Hematopoietic multipotent progenitor cell (in vitro differentiated cells): ENCODE measurements around the gene STOM. TPM values are rescaled to one million over a fixed set of nuclear protein-coding genes. Genes with fewer than 3 reads are reported as not detected.

Experiments used
- DNase-seq, 3 donors: peaks; one replicate each; pipeline ENCODE4 v3.0.0-alpha.2; 2011 to 2015; ENCODE audit warnings: low read depth in 2 of 3, low spot score in 2 of 3
- total RNA-seq: library from RNA; depleted of rRNA; stranded (reverse); fragments of >200 nt; gene quantifications from one replicate; pipeline ENCODE4 v1.2.3, GENCODE V29; 2012

The STOM gene
- total RNA-seq, 1 donor, result 88.3 TPM

DNA sequence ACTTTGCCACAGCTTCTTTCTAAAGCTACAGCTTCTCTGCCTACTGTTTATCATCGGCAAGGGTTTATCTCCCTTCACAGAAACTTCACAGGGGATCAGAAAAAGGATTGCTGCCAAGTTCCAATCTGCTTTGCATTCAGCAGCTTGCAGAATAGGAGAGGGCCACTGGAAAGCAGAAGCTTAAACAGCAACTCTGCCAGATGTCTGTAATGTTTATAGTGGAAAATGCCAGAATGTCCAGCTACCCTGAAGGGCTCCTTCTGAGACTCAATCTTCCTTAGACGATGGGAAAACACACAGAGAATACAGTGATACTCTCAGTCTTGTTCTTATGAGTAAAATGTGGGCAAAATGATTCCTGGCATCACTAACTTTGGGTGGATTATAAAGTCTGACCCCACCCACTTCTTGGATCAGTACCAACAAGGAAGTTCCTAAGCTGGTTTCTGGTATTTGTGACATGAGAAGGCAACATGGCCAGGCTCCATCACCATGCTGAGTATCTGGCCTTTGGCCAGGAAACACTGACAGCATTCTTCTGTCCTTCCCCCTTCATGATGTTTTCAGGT, 19.0 kb downstream of the STOM start:
- DNase-seq, result peak in 2 of 3 donors; percentile 63 to 92

DNA sequence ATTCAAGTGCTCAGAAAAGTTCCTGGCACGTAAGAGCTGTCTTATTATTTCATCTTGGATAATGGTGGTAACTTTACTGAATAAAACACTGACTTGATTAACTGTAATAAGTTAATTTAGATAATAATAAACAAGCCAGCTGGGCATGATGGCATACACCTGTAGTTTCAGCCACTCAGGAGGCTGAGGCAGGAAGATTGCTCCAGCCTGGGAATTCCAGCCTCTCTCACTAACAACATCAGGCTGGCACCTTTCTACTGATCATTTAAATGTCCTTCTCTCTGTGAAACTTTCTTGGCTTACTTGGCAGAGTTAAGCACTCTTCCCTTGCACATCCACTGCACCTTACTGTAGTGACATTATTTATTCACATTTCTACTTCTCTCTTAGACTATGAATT, 20.0 kb downstream of the STOM start:
- no peak for DNase-seq

DNA sequence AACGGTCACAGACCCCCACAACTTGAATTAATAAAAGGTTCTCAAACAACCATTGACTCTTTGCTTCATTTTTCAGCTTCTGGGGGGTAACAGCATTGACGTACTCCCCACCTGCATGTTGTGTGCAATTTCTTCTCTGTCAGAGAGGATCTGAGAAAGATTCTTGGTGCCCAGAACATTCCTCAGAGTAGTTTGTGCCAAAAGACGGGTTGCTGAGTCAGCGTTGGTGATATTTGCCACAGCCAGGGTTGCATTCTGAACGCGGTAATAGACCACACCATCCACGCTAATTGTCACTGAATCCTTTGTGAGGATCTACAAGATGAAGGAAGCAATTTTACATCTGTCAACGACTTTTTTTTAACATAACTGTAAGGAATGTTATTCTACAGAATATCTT, 21.0 kb downstream of the STOM start:
- no peak for DNase-seq

DNA sequence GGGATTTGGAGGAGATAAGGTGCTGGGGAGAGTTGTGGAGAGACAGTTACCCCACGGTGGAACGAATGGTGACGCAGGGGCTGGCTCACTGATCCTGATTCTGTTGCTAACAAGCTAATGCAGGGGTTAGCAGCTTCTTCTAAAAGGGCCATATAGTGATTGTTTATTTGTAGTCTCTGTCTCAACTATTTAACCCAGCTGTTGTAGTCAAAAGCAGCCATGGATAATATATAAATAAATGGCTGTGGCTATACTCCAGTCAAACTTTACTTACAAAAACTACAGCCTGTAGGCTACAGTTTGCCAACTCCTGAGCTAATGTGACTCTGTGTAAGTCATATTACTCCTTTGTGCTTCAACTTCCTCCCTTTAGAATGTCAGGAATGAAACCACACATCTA, 21.8 kb downstream of the STOM start:
- DNase-seq, result no peak

DNA sequence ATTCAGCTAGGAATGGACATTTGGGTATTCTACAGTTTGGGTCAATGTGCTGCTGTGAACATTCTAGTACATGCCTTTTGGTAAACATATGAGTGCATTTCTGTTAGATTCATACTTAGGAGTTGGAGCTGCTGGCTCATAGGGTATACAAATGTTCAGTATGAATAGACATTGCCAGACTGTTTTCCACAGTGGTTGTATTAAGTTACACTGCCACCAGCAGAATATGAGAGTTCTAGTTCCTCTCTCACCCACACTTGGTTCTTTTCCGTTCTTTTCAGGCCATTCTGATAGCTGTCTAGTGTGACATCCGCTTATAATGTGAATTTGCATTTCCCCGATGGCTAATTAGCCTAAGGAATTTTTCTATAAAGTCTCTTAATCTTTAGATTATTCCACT, 25.0 kb downstream of the STOM start:
- no peak for DNase-seq

DNA sequence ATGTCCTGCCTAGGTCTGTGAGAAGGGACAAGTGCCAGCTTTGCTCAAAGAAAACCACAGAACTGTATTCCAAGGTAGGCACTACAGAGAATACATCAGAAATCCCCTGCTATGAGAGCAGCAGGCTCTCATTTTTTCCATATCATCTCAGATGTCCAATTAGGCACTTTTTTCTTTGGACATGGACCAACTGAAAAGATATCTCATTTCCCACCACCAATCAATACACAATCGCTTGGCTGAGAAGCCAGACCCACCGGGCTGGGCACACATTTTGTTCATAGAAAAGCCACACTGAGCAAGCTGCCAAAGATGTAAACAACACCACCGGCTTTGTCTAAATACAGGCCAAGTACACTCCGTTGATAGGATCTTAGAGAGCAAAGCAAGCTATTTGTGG, 25.9 kb downstream of the STOM start:
- no peak for DNase-seq

DNA sequence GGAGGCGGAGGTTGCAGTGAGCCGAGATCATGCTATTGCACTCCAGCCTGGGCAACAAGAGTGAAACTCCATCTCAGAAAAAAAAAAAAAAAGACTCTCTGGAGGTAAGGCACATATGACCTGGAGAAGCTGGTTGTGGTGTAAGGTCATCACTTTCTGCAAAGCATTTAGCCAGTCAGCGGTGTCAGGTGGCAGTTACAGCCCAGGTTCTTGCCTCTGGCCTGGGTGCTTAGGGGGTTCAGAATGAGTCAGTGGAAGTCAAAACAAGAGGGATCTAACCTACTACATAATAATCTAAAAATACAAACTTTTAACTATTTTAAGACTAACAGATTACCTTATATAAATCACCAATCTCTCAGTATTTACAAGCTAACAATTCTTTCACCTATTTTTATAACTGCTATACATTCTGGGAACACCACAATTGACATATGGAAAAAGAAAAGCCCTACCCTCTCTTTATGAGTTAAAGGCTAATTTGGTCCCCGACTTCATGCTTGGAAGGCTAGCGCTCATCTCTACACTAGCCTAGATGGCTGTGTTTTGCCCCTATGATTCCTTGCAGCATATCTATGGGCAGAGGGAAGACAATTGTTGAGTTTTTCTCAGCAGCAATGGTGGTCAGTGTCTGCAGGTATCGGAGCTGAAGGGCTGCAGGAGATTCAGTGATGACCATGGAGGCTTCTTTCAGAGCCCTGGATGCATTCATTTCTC, 29.2 kb downstream of the STOM start:
- DNase-seq, result no peak

DNA sequence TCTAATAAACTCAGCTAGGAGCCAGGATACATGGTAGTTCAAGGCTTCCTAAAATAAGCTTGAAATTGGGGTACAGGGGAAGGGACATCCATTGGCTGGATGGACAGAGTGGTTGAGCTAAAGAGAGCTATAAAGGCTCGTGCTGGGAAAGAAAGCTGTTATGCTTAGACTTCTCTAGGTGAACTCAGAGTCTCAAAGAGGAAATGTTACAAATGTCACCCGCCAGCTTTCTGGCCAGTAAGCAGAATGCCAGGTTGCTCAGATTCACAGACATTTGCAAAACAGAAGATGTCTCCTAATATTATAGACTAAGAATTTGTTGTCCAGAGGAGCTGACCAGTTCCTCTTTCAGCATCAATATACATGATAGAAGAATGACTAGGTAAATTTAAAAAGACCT, 30.6 kb downstream of the STOM start:
- DNase-seq, result no peak

DNA sequence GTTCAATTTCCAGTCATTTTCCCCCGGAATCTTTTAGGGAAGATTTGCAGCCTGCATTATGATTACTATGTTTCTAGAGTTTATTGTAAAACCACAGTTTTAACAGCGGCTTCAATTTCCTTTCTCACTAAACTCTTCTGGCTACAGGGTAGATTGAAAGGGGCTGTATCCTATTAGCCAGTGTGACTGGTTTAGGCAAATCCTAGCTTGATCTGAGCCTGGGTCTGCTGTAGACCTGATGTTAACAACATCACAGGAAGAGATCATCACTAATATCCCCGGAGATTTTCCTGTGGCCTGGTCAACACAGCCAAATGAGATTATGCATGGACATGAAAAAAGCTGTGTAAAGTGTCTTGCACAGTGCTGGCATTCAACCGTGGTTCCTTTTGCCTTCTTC, 33.4 kb downstream of the STOM start:
- no peak for DNase-seq

DNA sequence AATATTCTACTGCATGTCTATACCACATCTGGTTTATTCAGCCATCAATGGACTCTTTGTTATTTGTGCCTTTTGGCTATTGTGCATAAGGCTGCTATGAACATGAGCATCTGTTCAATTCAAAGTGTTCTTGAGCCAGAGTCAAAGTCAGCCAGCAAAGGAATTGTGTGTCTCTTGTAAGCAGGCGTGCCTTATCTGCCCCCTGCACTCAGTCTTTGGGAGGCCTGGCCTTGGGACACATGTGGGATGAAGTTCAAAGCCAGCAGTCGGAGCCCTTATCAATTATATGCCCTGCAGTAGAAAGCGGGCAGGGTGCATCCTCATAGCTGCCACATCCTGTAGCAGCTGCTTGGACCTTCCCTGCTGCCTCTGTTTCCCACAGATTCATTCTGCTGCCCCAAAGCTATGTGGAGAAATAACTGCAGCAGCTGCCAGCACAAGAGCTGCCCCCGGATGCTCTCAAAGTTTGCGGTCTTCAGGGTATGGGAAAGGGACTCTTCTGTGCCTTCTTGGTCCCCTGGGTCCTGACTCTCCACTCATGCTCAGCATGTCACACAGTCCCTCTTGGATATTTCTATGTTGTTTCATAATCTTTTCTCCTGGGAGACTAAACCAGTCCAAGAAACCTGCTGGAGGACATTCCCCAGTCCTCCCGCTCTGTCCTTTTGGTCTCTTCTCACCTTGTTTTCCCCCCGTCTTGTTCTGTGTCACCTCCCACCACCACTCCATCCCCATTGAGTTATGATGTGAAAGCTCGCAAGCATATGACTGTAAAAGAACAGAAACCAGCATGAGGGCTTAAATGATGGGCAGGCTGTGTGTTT, 35.9 kb downstream of the STOM start:
- no peak for DNase-seq

DNA sequence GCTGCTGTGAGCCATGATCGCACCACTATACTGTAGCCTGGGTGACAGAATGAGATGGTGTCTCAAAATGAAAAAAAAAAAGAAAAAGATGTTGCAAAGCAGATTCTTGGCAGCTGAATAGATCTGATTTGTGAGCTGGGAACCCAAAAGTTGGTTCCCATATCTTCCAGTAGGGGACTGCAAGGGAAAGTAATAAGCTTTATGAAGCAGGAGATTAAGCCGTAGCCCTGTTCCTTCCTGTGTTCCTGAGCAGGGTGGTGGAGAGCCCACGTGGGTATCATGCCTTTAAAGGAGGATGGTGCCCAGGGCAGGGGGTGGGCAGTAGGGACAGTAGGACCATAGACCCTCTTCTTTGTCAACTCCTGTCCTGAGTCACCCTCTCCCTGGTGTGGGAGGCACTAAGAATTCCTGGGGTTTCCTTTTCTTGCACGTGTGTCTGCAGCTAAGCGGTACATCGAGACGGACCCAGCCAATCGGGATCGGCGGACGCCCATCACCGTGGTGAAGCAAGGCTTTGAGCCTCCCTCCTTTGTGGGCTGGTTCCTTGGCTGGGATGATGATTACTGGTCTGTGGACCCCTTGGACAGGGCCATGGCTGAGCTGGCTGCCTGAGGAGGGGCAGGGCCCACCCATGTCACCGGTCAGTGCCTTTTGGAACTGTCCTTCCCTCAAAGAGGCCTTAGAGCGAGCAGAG, 37.9 kb downstream of the STOM start:
- DNase-seq, result no peak

DNA sequence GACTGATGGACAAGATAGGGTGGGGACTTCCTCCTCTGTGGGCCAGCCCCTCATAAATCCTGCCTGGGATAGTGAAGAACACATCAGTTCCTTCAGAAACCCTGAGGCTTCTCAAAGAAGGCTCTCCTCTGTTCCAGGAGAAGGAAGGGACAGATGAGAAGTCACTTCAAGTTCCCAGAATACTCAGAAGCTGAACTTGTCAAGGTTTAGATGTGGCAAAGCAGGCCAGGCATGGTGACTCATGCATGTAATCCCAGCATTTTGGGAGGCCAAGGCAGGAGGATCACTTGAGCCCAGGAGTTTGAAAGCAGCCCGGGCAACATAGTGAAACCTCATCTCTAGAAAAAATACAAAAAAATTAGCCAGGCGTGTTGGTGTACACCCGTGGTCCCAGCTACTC, 38.5 kb downstream of the STOM start:
- no peak for DNase-seq

DNA sequence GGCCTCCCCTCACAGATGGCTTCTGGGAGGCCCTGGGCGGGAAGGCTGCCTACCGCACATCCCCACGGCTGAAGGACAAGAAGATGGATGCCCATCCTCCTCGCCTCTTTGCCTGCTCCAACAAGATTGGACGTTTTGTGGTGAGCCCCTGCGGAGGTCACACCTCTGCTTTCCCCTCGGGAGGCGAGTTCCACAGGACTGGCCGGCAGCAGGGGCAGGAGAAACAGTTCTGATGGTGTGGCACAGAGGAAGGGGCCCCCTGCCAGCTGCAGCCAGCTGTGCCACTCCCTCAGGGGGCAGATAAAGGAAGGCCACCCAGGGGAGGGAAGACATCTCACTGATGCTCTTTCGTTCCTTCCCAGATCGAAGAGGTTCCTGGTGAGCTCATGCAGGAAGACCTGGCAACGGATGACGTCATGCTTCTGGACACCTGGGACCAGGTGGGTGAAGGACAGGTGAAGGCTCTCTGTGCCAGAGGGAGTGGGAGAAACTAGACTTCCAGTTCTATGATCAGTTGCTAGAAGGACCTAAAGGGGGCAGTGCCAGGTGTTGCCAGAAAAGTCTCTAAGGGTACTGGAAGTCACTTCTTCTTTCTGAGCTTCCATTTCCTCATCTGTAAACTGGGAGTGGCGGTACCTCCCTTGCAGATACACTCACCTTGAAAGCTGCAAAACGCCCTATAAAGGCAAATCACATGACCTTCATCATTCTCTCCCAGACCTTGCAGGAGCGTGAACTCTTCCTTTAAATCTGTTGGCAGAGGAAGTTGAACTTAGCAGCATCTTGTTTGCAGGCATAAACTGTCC, 41.0 kb downstream of the STOM start:
- DNase-seq, result peak in 1 of 3 donors; percentile 23

DNA sequence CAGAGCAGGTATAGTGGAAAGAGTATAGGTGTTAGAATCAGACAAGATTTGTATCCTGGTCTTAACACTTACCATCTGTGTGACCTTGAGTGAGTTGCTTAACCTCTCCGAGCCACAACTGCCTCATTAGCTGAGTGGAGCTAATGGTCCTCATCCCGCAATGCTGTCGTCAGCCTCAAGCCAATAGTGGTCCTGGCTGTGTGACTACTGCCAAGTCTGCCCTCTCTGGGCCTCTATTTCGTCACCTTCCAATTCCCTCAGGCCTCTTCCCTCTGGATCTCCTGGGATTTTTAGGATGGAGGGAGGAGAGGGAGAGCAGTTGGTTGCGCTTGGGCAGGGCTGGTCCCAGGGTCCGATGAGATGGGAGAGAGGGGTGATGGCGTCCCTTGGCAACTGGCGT, 41.6 kb downstream of the STOM start:
- DNase-seq, result no peak

DNA sequence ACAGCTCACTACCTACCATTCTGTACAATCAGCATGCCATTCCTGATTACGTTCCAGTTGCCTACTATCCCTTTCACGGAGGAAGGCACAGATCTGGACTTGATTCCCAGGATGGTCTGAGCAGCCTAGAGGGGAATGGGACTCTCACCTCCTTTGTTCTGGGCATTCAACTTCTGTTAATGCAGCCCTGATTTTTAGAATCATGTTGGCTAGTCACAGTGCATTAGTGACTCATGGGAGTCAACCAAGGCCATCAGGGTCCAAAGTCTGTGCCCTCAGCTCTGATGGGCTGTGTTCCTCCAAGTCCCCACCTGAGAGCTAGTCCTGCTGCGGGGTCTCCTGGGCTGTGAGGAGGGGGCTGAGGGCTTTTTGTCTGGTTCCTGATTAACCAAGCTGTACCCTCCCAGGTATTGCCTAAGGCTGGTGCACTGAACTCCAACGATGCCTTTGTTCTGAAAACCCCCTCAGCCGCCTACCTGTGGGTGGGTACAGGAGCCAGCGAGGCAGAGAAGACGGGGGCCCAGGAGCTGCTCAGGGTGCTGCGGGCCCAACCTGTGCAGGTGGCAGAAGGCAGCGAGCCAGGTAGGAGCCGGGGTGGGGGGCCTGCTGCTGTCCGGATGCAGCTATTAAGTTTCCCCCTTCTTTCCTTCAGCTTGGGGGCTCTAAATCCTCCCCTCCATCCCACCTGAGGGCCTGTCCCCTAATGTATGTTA, 43.0 kb downstream of the STOM start:
- DNase-seq, result no peak

DNA sequence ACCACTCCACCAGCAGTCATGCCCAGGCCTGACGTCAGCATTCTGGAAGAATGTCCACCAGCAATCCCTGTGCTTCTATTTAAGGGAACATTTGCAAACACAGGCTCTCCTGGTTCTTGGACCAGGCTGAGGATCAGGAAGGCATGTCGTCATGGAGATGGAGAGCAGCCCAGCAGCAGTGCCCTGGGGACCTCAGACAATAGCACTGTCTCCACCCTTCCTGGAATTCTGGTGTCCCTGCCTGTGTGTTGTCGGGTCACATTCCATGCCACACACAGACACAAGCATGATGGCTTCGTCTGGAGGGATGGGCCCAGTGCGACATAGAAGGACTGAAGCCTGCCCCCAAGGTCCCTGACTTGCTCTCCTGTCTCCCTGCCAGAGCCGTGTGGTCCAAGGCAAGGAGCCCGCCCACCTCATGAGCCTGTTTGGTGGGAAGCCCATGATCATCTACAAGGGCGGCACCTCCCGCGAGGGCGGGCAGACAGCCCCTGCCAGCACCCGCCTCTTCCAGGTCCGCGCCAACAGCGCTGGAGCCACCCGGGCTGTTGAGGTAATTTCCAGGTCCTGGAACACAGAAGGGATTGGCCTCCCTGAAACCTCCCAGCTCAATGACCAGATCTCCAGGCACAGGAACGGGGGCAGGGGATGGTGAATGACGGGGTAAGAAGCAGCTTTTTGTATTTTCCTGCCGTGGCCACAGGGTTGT, 43.8 kb downstream of the STOM start:
- DNase-seq, result no peak

DNA sequence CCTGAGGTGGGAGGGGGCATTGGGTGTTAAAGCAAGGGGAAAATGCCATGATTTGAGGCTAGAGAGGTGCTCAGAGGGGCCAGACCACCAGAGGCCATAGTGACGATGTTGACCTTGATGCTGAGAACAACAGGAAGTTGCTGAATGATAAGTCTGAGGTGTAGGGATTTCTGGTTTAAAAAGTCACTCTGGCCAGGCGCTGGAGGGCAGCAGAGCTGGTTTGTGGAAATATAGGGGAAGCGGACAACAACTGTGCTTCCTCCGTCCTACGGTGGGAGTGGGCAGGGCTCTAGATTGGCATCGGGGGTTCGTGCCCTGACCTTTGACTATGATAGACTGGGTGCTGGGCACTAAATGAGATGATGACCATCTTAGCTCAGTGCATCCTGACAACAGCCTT, 44.7 kb downstream of the STOM start:
- DNase-seq, result no peak

DNA sequence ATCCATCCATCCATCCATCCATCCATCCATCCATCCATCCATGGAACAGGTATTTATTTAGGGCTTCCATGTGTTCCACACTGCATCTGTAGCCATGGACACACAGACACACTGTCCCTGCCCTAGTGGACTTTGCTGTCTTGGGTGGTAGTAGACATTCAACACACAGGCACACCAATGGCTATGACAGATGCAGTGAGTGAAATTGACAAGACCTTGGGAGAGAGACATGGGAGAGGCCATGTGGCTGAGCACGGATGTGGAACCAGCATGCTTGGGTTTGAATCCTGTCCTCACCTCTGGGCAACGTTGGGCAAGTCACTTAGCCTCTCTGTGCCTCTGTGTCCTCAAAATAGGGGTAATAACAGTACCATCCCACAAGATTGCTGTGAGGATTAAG, 45.3 kb downstream of the STOM start:
- no peak for DNase-seq

DNA sequence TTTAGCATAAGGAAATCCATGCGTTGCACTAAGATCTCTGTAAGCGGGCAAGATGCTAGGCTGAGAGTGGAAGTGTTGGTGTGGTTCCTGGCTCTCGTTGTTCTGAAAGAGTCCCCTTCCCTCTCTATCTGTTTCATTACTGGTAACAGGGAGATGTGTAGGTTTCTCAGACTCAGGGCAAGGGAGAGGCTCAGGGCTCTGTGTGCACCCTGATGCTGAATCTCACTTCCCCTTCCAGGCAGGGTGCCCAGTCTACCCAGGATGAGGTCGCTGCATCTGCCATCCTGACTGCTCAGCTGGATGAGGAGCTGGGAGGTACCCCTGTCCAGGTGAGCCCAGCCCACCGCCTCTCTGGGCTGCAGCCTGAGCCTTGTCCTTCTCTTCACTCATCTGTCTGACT, 45.7 kb downstream of the STOM start:
- DNase-seq, result no peak
